Non-pigmented ciliary epithelial cell (primary cell): ENCODE measurements around the gene SEC22A.

Source experiments
- DNase-seq: peaks from one replicate; pipeline ENCODE4 v3.0.0-alpha.2; 2010; ENCODE audit warnings: low read depth

The SEC22A gene

DNA sequence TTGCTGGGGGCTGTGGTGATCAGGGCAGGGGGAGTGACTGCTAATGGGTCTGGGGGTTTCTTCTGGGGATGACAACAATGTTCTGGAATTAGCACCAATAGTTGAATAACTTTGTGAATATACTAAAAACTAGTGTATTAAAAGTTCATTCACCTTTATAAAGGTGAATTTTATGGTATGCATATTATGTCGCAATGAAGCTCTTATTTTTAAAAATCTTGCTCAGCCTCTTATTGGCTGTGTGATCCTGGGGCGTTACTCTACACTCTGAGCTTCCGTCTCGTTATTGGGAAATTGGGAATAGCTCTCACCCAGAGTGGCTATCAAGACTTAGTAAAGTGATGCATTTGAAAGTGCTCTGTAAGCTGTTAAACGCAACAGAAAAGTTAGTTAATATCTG is 105.3 kb downstream of the SEC22A start:
- no peak for DNase-seq

DNA sequence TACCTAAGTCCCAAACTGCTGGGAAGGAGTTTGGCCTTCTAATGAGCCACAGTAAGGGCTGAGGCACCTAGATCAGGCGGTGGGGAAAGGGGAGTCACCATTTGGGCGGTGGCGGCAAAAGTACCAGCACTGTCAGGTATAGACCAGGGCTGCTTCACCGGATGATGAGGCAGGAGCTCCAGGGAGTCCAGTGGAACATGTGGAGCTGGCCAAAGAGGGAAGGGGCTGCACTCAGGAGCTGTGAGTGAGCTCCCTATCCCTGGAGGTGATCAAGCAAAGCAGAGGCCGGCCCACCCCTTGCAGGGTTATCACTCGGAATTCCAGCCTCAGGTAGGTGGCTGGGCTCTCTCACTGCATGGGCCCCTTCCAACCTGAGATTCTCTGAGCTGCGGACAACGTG is 108.4 kb downstream of the SEC22A start:
- DNase-seq, result no peak

DNA sequence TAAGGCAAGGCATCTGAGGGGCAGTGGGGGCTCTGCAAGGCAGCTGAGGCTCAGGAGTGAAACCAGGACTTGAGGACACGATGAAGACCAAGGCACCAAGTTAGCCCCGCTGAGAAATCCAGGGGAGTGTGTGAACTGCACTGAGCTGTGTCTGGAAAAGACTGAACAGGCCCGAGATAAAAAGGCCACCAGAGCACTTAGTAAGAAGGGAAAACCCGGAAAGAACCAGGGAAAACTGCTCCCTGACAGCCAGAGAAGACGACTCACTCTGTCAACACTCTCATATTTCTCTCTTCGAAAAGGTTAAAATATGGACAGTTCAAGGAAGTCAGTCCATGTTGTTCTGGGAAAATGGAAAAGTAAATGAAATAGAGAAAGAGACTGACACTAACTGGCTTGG is 109.0 kb downstream of the SEC22A start:
- DNase-seq, result no peak

DNA sequence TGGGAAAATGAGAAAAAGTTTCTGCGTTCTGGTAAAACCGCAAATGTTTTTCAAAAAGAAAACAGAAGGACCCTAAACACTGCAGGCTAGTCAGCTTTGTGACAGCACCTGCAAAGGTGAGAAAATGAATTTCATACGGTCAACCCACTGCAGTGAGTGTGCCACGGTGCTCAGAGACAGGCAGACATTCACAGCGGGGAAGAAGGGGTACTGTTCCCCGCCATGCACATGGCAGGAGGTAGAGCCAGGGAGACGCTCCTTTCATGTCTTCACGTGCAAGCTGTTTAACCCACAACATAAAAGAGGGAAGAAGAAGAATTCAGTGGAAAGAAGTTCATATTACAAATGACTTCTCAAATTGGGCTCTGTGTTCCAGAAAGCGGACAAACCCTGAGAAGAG is 109.5 kb downstream of the SEC22A start:
- DNase-seq, result no peak

DNA sequence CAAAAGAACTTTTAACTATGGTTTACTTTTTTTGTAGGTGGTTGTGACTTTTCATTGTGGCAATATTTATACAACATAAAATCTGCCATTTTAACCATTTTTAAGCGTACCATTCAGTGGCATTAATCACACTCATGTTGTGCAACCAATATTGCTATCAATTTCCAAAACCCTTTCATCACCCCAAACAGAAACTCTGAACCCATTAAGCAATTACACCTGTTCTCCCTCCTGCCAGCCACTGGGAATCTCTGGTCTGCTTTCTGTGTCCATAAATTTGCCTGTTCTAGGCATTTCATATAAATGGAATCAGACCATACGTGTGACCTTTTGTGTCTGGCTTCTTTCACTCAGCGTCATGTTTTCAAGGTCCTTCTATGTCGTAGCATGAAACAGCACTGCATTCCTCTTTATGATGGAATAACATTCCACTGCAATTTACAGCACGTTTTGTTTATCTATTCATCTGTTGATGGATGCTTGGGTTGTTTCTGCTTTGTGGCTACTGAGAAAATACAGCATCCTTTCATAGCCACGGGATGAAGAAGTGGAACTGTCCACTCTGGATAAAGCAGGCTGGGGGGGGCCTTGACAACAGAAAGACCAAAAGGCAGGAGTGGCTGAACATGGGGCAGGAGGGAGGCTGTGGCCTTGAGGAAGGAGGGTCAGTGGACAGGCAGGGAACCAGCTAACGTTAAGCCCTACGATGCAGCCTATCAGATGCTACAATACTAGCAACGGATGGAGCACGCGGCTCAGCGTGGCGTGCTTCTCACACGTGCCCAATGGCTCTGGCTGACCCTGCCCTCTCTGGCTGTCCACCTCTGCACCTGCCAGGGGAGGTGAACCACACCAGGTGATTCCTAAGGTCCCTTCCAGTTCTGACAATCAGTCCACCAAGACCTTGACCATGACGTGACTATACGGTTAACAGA is 110.9 kb downstream of the SEC22A start:
- DNase-seq, result no peak

DNA sequence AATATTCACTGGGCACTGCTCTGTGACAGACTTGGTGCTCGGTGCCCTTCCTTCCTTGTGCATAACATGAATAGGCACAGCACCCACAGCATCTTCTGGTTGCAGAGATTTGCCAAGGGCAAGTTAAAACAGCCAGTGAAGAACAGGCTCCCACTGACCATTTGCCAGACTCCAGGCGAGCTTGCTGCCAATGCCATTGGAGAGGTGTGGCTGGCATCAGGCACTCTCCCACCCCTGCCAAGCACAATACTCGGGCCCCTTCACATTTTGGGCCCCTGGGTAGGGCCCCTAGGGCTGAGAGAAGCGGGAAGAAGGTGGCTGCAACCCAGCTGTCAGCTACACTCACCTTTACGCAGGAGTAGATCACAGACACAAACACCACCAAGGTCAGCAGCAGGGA is 112.1 kb downstream of the SEC22A start:
- no peak for DNase-seq

DNA sequence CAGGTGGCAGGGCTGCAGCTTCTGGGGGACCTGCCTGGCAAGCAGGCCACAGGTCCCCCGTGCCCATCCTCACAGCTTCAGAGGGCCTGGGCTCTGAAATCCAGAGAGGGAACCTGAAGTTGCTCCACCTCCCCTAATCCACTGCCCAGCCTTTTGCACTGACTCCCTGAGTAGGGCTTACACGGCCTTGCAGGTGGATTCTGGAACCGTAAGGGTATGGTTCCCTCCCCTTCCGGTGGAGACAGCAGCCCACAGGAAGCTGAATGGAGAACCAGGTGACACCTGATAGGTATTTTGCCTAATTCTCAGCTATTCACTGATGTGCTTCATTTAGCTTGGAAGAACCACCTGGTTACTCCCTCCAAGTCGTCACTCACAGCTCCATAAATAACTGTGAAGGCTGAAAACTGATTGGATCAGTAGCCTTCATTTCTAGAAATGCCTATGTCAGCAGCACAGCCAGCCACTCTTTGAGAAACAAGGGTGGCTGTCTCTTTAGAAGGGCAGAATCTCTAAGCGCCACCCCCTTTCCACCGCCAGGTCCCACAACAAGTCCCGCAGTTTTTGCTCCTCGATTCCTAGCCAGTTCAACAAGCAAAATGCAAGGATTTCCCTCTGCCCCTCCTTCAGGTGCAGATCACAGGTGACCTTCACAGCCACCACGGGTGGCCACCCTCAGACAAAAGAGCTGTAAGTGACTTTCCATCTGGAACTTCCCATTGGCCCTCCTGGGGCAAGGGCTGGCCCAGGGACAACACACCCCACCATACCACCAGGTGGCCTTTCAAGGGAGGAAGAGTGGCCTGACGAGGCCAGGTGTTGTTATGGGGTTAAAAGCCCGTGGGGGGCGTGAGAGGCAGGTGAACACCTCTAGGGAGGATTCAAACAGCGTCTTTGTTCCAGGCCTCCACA is 112.9 kb downstream of the SEC22A start:
- DNase-seq, result no peak

DNA sequence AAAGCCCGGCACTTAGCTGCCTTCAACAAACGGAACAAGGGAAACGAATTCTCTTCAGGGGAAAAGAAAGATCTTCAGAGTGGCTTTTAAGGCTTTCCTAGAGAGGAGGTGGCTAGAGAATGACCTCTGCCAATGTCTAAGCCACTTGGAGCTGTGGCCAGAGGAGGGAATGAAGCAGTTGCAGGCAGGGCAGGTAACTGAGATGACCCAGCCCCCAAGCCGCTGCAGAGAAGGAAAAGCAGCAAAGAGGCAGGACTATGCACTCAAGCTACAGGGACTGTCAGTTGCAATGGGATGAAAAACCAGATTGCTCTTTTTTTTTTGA is 113.5 kb downstream of the SEC22A start:
- no peak for DNase-seq

DNA sequence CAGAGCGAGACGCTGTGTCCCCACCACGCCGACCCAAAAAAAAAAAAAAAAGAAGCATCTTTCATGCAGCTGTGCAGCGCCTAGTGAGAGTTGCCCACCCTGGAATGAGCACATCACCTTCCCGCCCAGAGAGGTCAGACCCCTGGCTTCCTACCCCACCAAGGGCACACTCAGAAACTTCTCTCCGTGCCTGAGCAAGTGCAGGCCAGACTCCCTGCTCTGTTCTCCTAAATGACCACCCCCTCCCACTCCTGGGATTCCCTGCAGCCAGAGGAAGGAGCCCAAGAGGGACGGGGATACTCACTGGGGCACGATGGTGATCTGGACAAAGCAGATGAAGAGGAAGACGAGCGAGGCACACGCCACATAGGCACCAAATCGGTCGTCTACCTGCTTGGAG is 116.0 kb downstream of the SEC22A start:
- no peak for DNase-seq

DNA sequence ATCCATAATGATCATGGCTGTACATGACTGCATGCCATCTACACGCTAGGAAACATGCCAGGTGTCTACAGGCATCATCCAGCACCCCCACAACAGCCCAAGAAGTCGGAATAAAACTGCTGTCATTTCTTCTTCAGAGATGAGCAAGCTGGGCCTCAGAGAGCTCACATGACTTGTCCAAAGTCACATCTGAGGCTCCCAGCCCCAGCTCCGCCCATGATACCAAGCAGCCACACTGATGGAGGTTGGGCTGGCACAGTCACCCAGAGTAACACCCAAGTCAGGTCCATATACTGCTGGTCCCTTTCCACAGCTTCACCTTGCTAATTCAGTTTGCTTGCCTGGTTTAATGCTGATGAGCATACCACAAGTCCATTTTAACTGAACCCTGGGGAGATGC is 116.6 kb downstream of the SEC22A start:
- DNase-seq, result no peak

DNA sequence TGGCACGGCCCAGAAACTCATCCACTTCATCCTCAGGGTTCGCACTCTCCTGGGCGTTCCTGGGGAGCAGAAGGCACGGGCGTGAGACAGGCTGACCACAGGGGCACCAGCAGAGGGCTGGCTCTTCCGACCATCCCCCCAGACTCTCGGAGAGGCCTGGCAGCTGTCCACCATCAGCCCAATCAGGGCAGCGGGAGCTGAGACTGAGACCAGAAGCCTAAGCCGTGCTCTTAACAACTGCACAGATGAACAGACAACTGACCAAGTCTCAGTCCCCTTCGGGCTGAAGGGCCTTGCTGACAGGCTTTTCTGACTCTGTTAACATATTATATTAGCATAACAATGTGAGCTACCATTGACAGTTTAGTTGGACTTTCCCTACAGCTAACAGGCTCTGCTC is 118.0 kb downstream of the SEC22A start:
- DNase-seq, result no peak

DNA sequence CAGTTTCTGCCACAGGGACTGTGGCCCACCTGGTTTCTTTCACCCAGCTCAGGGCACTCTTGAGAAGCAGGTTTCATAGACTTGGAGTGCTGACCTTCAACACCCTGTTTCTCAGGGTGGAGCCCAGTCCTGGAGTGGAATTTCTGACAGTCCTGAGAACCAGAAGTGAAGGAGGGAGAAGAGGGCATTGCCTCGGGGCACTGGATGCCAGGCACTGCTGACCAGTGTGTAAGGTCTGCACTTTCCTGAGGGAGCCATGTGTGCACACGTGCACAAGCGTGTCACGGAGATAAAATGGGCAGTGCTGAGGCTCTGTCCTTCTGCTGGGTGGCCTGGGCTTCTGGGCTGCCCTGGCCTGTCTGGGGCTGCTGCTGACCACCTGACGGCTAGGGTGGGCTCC is 118.5 kb downstream of the SEC22A start:
- DNase-seq, result no peak

DNA sequence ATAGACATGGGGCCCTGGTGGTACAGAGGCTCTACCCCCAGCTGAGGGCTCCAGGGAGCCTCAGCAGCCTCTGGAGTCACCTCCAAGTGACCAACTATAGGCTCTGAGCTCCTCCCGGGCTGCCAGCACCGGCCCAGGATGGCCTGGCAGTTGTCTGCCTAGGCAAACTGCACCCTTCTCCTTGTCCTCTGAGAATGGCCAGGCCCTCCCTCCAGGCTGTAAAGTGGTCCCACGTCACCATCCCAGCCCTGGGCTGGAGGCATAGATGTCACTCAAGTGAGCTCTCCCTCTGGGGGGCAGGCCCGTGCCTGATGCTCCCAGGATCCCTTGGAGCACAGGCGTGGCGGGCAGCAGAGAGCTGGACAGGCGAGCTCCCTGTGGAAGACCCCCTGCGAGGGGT is 120.1 kb downstream of the SEC22A start:
- no peak for DNase-seq

DNA sequence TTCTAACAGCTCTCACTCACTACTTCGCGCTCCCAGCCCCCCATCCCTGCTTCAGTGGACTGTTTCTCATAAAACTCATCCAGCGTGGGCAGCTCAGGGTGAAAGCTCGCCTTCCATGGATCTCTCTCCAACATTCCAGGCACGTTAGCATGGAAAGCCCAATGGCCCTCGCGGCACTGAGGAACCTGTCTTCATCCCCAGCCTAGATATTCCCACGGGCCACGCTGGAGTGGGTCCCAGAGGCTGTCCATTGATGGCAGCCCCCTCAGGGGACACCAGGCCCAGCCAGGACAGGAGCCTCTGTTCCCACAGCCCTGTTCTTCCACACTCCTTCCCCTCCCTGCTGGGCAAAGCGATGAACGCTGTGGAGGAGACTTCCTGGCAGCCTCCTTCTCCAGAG is 121.1 kb downstream of the SEC22A start:
- DNase-seq, result no peak
